ENCODE measurements around the gene SPINK4. TPM values are rescaled to one million over a fixed set of nuclear protein-coding genes. Genes with fewer than 3 reads are reported as not detected.

The SPINK4 gene
- not detected for total RNA-seq

- DNase-seq (ENCODE audit: low read depth in 2 of 3, low spot score in 2 of 3): peak in 2 of 3 donors; percentile 90 to 98
Observed at GRCh38 chr9:33239921-33240320, at the start of gene SPINK4. TSS of gene SPINK4 (plus strand) at chr9:33240167. CDS start at chr9:33240209, 42 bp downstream.

- DNase-seq (ENCODE audit: low read depth in 2 of 3, low spot score in 2 of 3): no peak
Observed at GRCh38 chr9:33192493-33193255, 47.3 kb upstream of the SPINK4 start.

GRCh38 chr9:33193818-33194217 lies 46.1 kb upstream of the SPINK4 start:
- no peak for DNase-seq (ENCODE audit: low read depth in 2 of 3, low spot score in 2 of 3)

GRCh38 chr9:33196736-33197135 lies 43.2 kb upstream of the SPINK4 start:
- DNase-seq (ENCODE audit: low read depth in 2 of 3, low spot score in 2 of 3): no peak

GRCh38 chr9:33197279-33198152 lies 42.5 kb upstream of the SPINK4 start:
- DNase-seq (ENCODE audit: low read depth in 2 of 3, low spot score in 2 of 3): no peak

GRCh38 chr9:33198165-33198564 lies 41.8 kb upstream of the SPINK4 start:
- DNase-seq (ENCODE audit: low read depth in 2 of 3, low spot score in 2 of 3): no peak

- DNase-seq (ENCODE audit: low read depth in 2 of 3, low spot score in 2 of 3): no peak
Observed at GRCh38 chr9:33202018-33202417, 37.9 kb upstream of the SPINK4 start.

GRCh38 chr9:33202552-33203201 lies 37.3 kb upstream of the SPINK4 start:
- DNase-seq (ENCODE audit: low read depth in 2 of 3, low spot score in 2 of 3): peak in 2 of 3 donors; percentile 67 to 85

GRCh38 chr9:33209394-33209793 lies 30.6 kb upstream of the SPINK4 start:
- DNase-seq (ENCODE audit: low read depth in 2 of 3, low spot score in 2 of 3): no peak

- no peak for DNase-seq (ENCODE audit: low read depth in 2 of 3, low spot score in 2 of 3)
Observed at GRCh38 chr9:33210006-33210715, 29.8 kb upstream of the SPINK4 start.

- DNase-seq (ENCODE audit: low read depth in 2 of 3, low spot score in 2 of 3): no peak
Observed at GRCh38 chr9:33211695-33212393, 28.1 kb upstream of the SPINK4 start.

- no peak for DNase-seq (ENCODE audit: low read depth in 2 of 3, low spot score in 2 of 3)
Observed at GRCh38 chr9:33220681-33221567, 19.0 kb upstream of the SPINK4 start.

GRCh38 chr9:33221568-33221884 lies 18.4 kb upstream of the SPINK4 start:
- DNase-seq (ENCODE audit: low read depth in 2 of 3, low spot score in 2 of 3): no peak

- DNase-seq (ENCODE audit: low read depth in 2 of 3, low spot score in 2 of 3): peak in 1 of 3 donors; percentile 33
Observed at GRCh38 chr9:33222031-33222430, 17.9 kb upstream of the SPINK4 start.

- no peak for DNase-seq (ENCODE audit: low read depth in 2 of 3, low spot score in 2 of 3)
Observed at GRCh38 chr9:33223696-33224095, 16.3 kb upstream of the SPINK4 start.

- peak; percentile 45 to 91 (median 80) for DNase-seq (ENCODE audit: low read depth in 2 of 3, low spot score in 2 of 3)
Observed at GRCh38 chr9:33225319-33226147, 14.4 kb upstream of the SPINK4 start.

GRCh38 chr9:33227008-33227398 lies 13.0 kb upstream of the SPINK4 start:
- peak in 2 of 3 donors; percentile 44 to 64 for DNase-seq (ENCODE audit: low read depth in 2 of 3, low spot score in 2 of 3)

- DNase-seq (ENCODE audit: low read depth in 2 of 3, low spot score in 2 of 3): no peak
Observed at GRCh38 chr9:33227741-33228140, 12.2 kb upstream of the SPINK4 start.

All from hematopoietic multipotent progenitor cell (in vitro differentiated cells).